Cardiac muscle cell (in vitro differentiated cells and primary cell): ENCODE data around the gene CDHR1. TPM values are rescaled to one million over a fixed set of nuclear protein-coding genes. Genes with fewer than 3 reads are reported as not detected.
A peak's percentile ranks its signal among the peaks of the same experiment; 100 is the strongest.

ENCODE experiments used
- DNase-seq, 2 donors: peaks; one replicate each; pipeline versions ENCODE4 v3.0.0 to v3.0.0-alpha.2; 2010 to 2017; ENCODE audit warnings: low read depth in 1 of 2, low spot score in 1 of 2
- H3K27ac ChIP-seq: fragments of 200-600 bp; sonication (generic); 2 replicates; pipeline ENCODE4 v1.5.1; 2016
- H3K27me3 ChIP-seq: fragments of 200-600 bp; sonication (generic); 2 replicates; pipeline ENCODE4 v1.6.0; 2016; ENCODE audit warnings: control low read depth
- H3K36me3 ChIP-seq: fragments of 200-600 bp; sonication (generic); 2 replicates; pipeline ENCODE4 v1.5.1; 2016; ENCODE audit warnings: control low read depth
- H3K4me1 ChIP-seq: fragments of 200-600 bp; sonication (generic); 2 replicates; pipeline ENCODE4 v1.8.1; 2017; ENCODE audit warnings: low read depth, mild to moderate bottlenecking, mixed run types
- H3K4me3 ChIP-seq: fragments of 200-600 bp; sonication (generic); 2 replicates; pipeline ENCODE4 v1.5.1; 2016; ENCODE audit warnings: mild to moderate bottlenecking
- H3K9me3 ChIP-seq: fragments of 200-600 bp; sonication (generic); 2 replicates; pipeline ENCODE4 v1.5.1; 2017; ENCODE audit warnings: low read depth, mild to moderate bottlenecking, control low read depth
- polyA plus RNA-seq: library from polyadenylated mRNA; unstranded; fragments of >200 nt; fragmentation: Nextera tagmentation; extraction: Ambion mirVana; gene quantifications from 2 replicates; pipeline ENCODE4 v1.2.1, GENCODE V29; 2016
- total RNA-seq: library from RNA; depleted of rRNA; stranded (reverse); fragments of >200 nt; gene quantifications from 2 replicates; pipeline ENCODE4 v1.2.3, GENCODE V29; 2016
- TF ChIP-seq, protein P1 (sequence below): IDR thresholded peaks from 2 replicates; pipeline ENCODE4 v1.5.1; 2012; ENCODE audit warnings: low read depth, mild to moderate bottlenecking, low read length

Gene CDHR1
- total and polyA plus RNA-seq, 2 experiments from 2014 or later: 0.12 to 0.59 TPM

DNA sequence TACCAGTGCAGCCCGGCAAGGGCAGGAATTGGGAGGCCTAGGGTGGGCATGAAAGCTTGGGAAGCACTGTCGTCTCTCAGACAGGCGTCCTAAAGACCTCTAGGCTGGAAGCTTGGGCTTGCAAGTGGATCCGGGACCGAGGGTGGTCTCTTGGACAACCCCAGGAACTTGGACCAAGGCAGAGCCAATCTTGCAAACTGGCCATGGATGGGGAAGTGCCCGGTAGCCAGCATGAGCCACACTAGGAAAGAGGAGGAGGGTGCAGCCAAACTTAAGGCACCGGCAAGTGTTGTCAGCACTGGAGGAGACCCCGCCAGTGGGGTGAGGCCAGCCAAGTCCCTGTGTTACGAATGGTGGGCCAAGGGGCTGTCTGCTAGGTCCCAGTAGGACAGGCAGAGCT, 22.5 kb downstream of the CDHR1 start:
- TF ChIP-seq, protein P1, sequence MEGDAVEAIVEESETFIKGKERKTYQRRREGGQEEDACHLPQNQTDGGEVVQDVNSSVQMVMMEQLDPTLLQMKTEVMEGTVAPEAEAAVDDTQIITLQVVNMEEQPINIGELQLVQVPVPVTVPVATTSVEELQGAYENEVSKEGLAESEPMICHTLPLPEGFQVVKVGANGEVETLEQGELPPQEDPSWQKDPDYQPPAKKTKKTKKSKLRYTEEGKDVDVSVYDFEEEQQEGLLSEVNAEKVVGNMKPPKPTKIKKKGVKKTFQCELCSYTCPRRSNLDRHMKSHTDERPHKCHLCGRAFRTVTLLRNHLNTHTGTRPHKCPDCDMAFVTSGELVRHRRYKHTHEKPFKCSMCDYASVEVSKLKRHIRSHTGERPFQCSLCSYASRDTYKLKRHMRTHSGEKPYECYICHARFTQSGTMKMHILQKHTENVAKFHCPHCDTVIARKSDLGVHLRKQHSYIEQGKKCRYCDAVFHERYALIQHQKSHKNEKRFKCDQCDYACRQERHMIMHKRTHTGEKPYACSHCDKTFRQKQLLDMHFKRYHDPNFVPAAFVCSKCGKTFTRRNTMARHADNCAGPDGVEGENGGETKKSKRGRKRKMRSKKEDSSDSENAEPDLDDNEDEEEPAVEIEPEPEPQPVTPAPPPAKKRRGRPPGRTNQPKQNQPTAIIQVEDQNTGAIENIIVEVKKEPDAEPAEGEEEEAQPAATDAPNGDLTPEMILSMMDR: no peak
- Histone ChIP-seq H3K9me3 (no peaks in the 10 kb centered on the region), H3K36me3 (no peaks in the 10 kb centered on the region), H3K27ac (no peak overlapping the region), H3K4me1 (no peaks in the 10 kb centered on the region), H3K27me3 (peaks cover under 1% of the 10 kb centered on the region), H3K4me3 (no peak overlapping the region)
- no peak for DNase-seq

DNA sequence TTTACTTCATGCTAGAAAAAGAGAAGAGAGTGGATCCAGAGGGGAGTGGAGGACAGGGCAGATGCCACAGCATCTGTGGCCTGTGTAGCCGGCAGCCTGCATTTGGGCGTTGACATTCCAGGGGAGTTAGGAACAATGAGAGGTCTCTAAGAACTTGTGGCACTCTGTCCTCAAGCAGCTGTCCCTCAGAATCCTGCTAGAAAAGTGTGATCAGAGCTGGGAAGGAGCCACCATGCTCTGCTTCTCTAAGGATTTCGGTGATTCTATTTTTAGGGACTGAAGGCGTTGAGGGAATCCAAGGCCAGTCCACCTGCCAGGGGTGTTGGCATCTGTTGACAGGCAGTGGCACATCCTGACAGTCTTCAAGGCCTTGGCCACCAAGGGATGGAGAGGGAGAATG, 23.4 kb downstream of the CDHR1 start:
- Histone ChIP-seq H3K27me3 (peaks cover 3% of the 10 kb centered on the region), H3K4me3 (no peak overlapping the region), H3K9me3 (no peaks in the 10 kb centered on the region), H3K36me3 (no peaks in the 10 kb centered on the region), H3K27ac (no peak overlapping the region), H3K4me1 (no peaks in the 10 kb centered on the region)
- TF ChIP-seq, protein P1: no peak
- no peak for DNase-seq

DNA sequence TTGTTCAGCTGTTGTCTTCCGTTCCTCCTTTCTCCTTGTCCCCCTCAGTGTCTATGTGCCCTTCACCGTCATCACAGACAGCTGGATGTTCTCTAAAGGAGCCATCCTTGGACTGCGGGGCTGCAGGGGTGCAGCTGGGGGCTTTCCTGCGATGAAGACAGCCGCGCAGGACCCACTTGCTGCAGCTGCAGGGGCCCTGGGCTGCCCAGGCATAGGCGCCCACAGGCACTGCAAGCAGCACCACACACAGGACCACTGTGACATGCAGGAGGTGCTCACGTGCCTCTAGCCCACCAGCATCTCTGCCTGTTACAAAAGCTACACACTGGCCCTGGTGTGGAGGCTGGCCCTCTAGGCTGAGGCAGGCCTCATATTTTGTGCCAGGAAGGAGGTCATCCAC, 27.6 kb downstream of the CDHR1 start:
- H3K4me1 ChIP-seq: no peaks in the 10 kb centered on the region
- peaks cover 3% of the 10 kb centered on the region for H3K27me3 ChIP-seq
- H3K27ac ChIP-seq: no peak overlapping the region
- H3K4me3 ChIP-seq: no peak overlapping the region
- no peaks in the 10 kb centered on the region for H3K9me3 ChIP-seq
- TF ChIP-seq, protein P1: no peak
- no peak for DNase-seq
- H3K36me3 ChIP-seq: no peaks in the 10 kb centered on the region

DNA sequence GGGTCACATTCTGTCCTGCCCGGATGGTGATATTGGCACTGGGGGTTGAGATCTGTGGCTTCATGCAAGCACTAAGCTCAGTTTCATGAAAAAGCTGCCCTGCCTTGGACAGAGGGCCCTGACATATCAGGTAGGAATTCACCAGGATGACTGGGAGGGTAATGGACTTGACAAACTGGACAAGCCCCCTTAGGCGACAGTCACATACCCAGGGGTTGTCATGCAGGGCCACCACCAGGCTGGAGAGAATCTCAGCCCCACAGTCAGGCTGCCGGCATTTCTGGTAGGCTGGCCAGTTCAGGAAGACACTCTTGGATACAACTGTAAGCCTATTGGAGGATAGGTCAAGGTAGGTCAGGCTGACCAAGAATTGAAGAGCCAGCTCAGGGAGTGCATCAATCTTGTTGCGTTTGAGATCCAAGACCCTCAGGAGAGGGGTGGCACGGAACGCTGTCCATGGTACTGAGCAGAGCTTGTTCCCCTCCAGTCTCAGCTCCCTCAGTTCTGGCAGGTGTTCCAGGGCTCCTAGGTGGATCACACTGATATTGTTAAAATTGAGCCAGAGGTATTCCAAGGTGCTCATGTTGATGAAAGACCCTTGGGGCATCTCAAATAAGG, 30.2 kb downstream of the CDHR1 start:
- Histone ChIP-seq H3K27me3 (peaks cover 3% of the 10 kb centered on the region), H3K9me3 (no peaks in the 10 kb centered on the region), H3K4me1 (no peaks in the 10 kb centered on the region), H3K36me3 (no peaks in the 10 kb centered on the region), H3K4me3 (no peak overlapping the region), H3K27ac (no peak overlapping the region)
- DNase-seq: peak in 1 of 2 donors; percentile 84
- TF ChIP-seq, protein P1: no peak

DNA sequence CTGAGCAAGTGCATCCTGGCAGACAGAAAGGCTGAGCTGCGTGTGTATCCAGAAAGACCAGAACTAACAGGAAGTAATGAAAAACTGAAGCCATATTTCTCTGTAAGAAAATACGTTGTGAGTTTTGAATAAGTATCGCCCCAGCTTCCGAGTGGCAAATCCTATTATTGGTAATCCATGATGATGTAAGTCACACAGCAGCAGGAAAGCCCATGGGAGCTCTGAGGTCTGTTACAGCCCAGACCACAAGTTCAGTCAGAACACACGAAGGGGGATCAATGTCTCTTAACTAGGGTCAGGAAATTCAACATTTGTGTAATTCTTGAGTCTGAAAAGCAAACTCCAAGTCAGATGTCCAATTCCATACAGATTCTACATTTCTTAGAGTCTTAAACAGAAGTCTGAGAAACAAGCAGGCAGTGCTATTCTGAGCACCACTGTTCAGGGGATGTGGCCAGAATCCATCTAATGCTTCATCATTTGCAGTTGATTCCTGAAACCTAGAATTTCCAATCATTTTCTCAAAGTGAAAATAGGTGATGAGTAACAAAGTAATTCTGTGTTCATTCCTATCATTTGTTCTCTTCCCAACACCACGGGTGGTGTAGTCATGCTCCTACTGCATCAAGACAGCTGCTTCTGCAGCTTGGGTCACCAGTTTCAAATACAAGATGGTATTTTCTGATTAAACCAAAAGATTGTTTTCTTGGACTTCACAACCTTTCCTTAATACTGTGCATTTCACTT, 31.3 kb downstream of the CDHR1 start, which contains the start of gene LRIT2:
LRIT2 (minus strand) TSS at position 118 of the 747 bp plus-strand sequence; CDS start at position 94, 24 bp downstream.
- Histone ChIP-seq H3K4me1 (no peaks in the 10 kb centered on the region), H3K4me3 (no peak within 1 kb of the TSS), H3K9me3 (no peaks in the 10 kb centered on the region), H3K27me3 (peaks cover 3% of the 10 kb centered on the region), H3K27ac (no peak within 1 kb of the TSS), H3K36me3 (no peaks in the 10 kb centered on the region)
- DNase-seq: no peak
- TF ChIP-seq, protein P1: no peak
